CD8-positive, alpha-beta memory T cell (primary cell): ENCODE measurements around the gene KIAA0232. TPM values are rescaled to one million over a fixed set of nuclear protein-coding genes. Genes with fewer than 3 reads are reported as not detected.
A peak's percentile ranks its signal among the peaks of the same experiment; 100 is the strongest.

Experiments used
- CTCF ChIA-PET: fragments of 350-600 bp; sonication (Branson Sonifier 250); formaldehyde crosslinking; loops from one replicate; lab custom pipeline; 2021; ENCODE audit warnings: antibody characterized with exemption; lab: Charles Lee
- POLR2A ChIA-PET: fragments of 350-600 bp; sonication (Branson Sonifier 250); formaldehyde crosslinking; loops from one replicate; lab custom pipeline; 2021; ENCODE audit warnings: antibody characterized with exemption; lab: Charles Lee
- DNase-seq, 5 donors: peaks; one replicate each; pipeline versions ENCODE4 v3.0.0 to v3.0.0-alpha.2; 2020 to 2022; ENCODE audit warnings: mixed read lengths in 1 of 5
- H3K27ac ChIP-seq: one replicate; pipeline ENCODE4 v1.7.0; 2013; ENCODE audit warnings: low read depth, mild to moderate bottlenecking, low read length, moderate library complexity
- H3K27me3 ChIP-seq: 2 replicates; pipeline ENCODE4 v1.7.0; 2013; ENCODE audit warnings: low read length, mild to moderate bottlenecking; ENCODE audit not compliant: insufficient read depth, poor library complexity, severe bottlenecking
- H3K36me3 ChIP-seq: 2 replicates; pipeline ENCODE4 v1.7.0; 2013; ENCODE audit warnings: mild to moderate bottlenecking, low read length, moderate library complexity; ENCODE audit not compliant: insufficient read depth
- H3K4me1 ChIP-seq: 2 replicates; pipeline ENCODE4 v1.7.0; 2013; ENCODE audit warnings: mild to moderate bottlenecking, low read length, moderate library complexity; ENCODE audit not compliant: insufficient read depth
- H3K4me3 ChIP-seq: 2 replicates; pipeline ENCODE4 v1.7.0; 2013; ENCODE audit warnings: mild to moderate bottlenecking, low read length
- H3K9me3 ChIP-seq: 2 replicates; pipeline ENCODE4 v1.7.0; 2013; ENCODE audit warnings: mild to moderate bottlenecking, low read length
- H3K27ac Mint-ChIP-seq, 8 donors: one replicate each; pipeline ENCODE4 v1.8.0; 2020 to 2021; ENCODE audit warnings: mixed read lengths in 8 of 8, mild to moderate bottlenecking in 6 of 8, inconsistent platforms in 3 of 8, moderate library complexity in 3 of 8
- H3K27me3 Mint-ChIP-seq, 2 donors: one replicate each; pipeline ENCODE4 v1.8.0; 2020 to 2021; ENCODE audit warnings: mixed read lengths in 2 of 2, mild to moderate bottlenecking in 1 of 2, moderate library complexity in 1 of 2
- H3K36me3 Mint-ChIP-seq, 3 donors: one replicate each; pipeline ENCODE4 v1.8.0; 2020 to 2021; ENCODE audit warnings: mixed read lengths in 3 of 3, inconsistent platforms in 1 of 3, mild to moderate bottlenecking in 1 of 3
- H3K4me1 Mint-ChIP-seq, 3 donors: one replicate each; pipeline ENCODE4 v1.8.0; 2020 to 2021; ENCODE audit warnings: mixed read lengths in 3 of 3, inconsistent platforms in 1 of 3, mild to moderate bottlenecking in 1 of 3
- H3K4me3 Mint-ChIP-seq, 7 donors: one replicate each; pipeline ENCODE4 v1.8.0; 2020 to 2021; ENCODE audit warnings: mixed read lengths in 7 of 7, mild to moderate bottlenecking in 6 of 7, moderate library complexity in 4 of 7, inconsistent platforms in 2 of 7
- H3K9me3 Mint-ChIP-seq, 5 donors: one replicate each; pipeline ENCODE4 v1.8.0; 2020 to 2022; ENCODE audit warnings: mixed read lengths in 5 of 5, mild to moderate bottlenecking in 3 of 5, moderate library complexity in 2 of 5, inconsistent platforms in 1 of 5
- polyA plus RNA-seq: library from polyadenylated mRNA; unstranded; fragments of 300-500 nt; fragmentation: Illumina TruSeq; gene quantifications from one replicate; pipeline ENCODE4 v1.2.3, GENCODE V29; 2021
- total RNA-seq, 2 experiments: library from RNA; stranded (reverse); gene quantifications; one replicate each; pipeline ENCODE4 v1.2.3, GENCODE V29; 2021

KIAA0232 gene
- total and polyA plus RNA-seq, 3 experiments from 2014 or later = 13.6 to 16.4 (median 16.0) TPM

DNA sequence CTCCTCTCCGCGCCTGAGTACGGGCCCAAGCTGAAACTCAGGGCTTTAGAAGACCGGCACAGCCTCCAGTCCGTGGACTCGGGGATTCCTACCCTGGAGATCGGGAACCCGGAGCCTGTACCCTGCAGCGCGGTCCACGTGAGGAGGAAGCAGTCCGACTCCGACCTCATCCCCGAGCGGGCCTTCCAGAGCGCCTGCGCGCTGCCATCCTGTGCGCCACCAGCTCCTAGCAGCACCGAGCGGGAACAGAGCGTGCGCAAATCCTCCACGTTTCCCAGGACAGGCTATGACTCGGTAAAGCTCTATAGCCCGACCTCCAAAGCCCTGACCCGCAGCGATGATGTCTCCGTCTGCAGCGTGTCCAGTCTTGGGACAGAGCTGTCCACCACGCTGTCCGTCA is 141.0 kb downstream of the KIAA0232 start:
- Histone ChIP-seq H3K27me3 (no peaks in the 10 kb centered on the region), H3K36me3 (peaks cover 15% of the 10 kb centered on the region), H3K27ac (no peak overlapping the region), H3K9me3 (no peaks in the 10 kb centered on the region), H3K4me3 (no peak overlapping the region), H3K4me1 (peaks cover 56% of the 10 kb centered on the region)
- no peak for DNase-seq
- peaks cover 11 to 40% (median 12%) of the 10 kb centered on the region in 3 donors for H3K36me3 Mint-ChIP-seq
- no peaks in the 10 kb centered on the region for H3K27me3 Mint-ChIP-seq
- CTCF ChIA-PET = interaction anchor here (0.9 to 2.6 kb wide), 2 partner anchors 14 to 51 kb away, joined by 3 to 8 read pairs; partner anchors contain the start of gene TBC1D14
- H3K9me3 Mint-ChIP-seq = no peaks in the 10 kb centered on the region
- POLR2A ChIA-PET = no interaction called here
- H3K4me1 Mint-ChIP-seq = peaks cover 63 to 84% (median 78%) of the 10 kb centered on the region in 3 donors
- H3K27ac Mint-ChIP-seq = peak overlapping the region in 5 of 8 donors; percentile 38 to 90 (median 50)
- H3K4me3 Mint-ChIP-seq = no peak overlapping the region

DNA sequence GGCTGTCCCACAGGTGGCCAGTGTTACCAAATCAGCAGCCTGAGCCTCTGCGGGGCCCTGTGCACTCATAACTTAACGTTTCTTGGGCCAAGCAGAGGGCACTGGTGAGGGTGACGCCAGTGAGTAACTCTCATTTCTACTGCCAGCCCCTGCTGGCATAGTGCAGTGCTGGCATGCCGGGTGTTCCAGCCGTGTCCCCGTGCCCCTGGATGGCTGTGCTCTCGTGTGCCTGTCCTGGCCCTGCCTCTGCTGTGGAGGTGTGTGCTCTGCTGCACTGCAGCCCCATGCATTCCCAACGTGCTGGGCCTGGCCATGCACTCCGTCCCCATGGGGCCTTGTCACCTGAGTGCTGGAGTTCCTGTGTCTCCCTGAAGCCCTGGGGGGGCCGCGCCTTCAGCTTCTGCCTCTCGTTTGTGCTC is 141.8 kb downstream of the KIAA0232 start:
- peaks cover 56% of the 10 kb centered on the region for H3K4me1 ChIP-seq
- H3K4me3 ChIP-seq = no peak overlapping the region
- no peaks in the 10 kb centered on the region for H3K9me3 Mint-ChIP-seq
- peak overlapping the region in 3 of 8 donors; percentile 50 to 88 (median 72) for H3K27ac Mint-ChIP-seq
- H3K36me3 Mint-ChIP-seq = peaks cover 11 to 48% (median 12%) of the 10 kb centered on the region in 3 donors
- H3K36me3 ChIP-seq = peaks cover 15% of the 10 kb centered on the region
- H3K4me3 Mint-ChIP-seq = peak overlapping the region in 1 of 7 donors; percentile 68
- H3K27ac ChIP-seq = no peak overlapping the region
- ChIA-PET CTCF (no interaction called here), POLR2A (no interaction called here)
- peaks cover 66 to 84% (median 79%) of the 10 kb centered on the region in 3 donors for H3K4me1 Mint-ChIP-seq
- H3K9me3 ChIP-seq = no peaks in the 10 kb centered on the region
- H3K27me3 ChIP-seq = no peaks in the 10 kb centered on the region
- no peak for DNase-seq
- no peaks in the 10 kb centered on the region for H3K27me3 Mint-ChIP-seq

DNA sequence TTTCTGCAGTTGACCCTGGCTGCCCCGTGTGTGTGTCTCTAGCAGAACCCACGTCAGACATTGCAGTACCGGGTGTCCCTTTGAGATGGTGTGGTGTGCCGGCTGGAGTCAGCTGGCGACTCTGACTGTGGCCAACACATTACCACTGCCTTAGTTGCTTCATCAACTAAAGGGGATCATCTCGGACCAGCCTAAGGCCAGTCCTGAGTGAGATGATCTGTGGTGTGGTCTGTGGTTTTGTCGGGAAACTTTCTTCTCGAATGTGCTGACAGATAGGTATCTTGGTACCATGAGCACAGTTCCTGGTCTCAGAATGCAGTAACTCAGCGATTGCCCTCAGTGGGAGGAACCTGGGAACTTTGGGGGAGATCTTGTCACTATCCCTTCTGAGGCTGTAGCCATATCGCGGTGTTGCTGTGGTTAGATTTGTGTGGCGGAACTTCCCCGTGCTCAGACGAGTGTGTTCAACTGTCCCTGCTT is 142.9 kb downstream of the KIAA0232 start:
- H3K9me3 ChIP-seq = no peaks in the 10 kb centered on the region
- peaks cover 11 to 53% (median 12%) of the 10 kb centered on the region in 3 donors for H3K36me3 Mint-ChIP-seq
- H3K4me3 Mint-ChIP-seq = peak overlapping the region in 6 of 7 donors; percentile 5 to 79 (median 69)
- H3K4me1 Mint-ChIP-seq = peaks cover 70 to 87% (median 78%) of the 10 kb centered on the region in 3 donors
- H3K9me3 Mint-ChIP-seq = no peaks in the 10 kb centered on the region
- no peak for DNase-seq
- ChIA-PET CTCF (interaction anchor here (1.3 to 1.6 kb wide), 3 partner anchors 15 to 50 kb away, joined by 3 to 5 read pairs (median 3); no protein-coding TSS in a partner anchor), POLR2A (no interaction called here)
- no peak overlapping the region for H3K4me3 ChIP-seq
- H3K27me3 Mint-ChIP-seq = no peaks in the 10 kb centered on the region
- H3K4me1 ChIP-seq = peaks cover 53% of the 10 kb centered on the region
- peak overlapping the region; percentile 42 to 88 (median 82) for H3K27ac Mint-ChIP-seq
- no peaks in the 10 kb centered on the region for H3K27me3 ChIP-seq
- no peak overlapping the region for H3K27ac ChIP-seq
- H3K36me3 ChIP-seq = peaks cover 15% of the 10 kb centered on the region

DNA sequence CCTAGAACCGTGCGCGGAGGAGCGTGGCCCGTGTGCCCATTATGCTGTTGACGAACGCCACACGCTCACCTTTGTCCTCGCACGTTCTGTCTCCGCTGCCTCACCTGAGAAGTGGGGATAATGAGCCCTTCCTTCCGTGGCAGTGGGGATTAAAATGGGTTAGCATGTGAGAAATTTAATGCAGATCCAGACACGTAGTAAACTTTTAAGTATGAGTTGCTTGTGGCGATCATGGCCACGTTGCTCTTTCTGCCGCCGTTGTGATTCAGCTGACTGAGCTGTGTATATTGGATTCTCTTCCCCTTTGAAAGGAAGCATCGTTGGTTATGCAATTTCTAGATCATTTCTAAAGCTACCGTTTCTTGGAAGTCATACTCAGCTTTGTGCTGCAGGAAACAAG is 143.6 kb downstream of the KIAA0232 start:
- H3K9me3 ChIP-seq = no peaks in the 10 kb centered on the region
- peaks cover 48% of the 10 kb centered on the region for H3K4me1 ChIP-seq
- H3K36me3 ChIP-seq = peaks cover 15% of the 10 kb centered on the region
- Mint-ChIP-seq H3K4me3 (peak overlapping the region in 5 of 7 donors; percentile 40 to 77 (median 66)), H3K4me1 (peaks cover 65 to 81% (median 73%) of the 10 kb centered on the region in 3 donors), H3K9me3 (no peaks in the 10 kb centered on the region), H3K27ac (peak overlapping the region in 7 of 8 donors; percentile 63 to 93 (median 84)), H3K27me3 (no peaks in the 10 kb centered on the region), H3K36me3 (peaks cover 11 to 54% (median 12%) of the 10 kb centered on the region in 3 donors)
- H3K4me3 ChIP-seq = peak overlapping the region; percentile 40
- no peak overlapping the region for H3K27ac ChIP-seq
- no peak for DNase-seq
- ChIA-PET CTCF (interaction anchor here (0.9 to 1.6 kb wide), 4 partner anchors 7 to 51 kb away, joined by 3 to 5 read pairs (median 4); no protein-coding TSS in a partner anchor), POLR2A (no interaction called here)
- no peaks in the 10 kb centered on the region for H3K27me3 ChIP-seq

DNA sequence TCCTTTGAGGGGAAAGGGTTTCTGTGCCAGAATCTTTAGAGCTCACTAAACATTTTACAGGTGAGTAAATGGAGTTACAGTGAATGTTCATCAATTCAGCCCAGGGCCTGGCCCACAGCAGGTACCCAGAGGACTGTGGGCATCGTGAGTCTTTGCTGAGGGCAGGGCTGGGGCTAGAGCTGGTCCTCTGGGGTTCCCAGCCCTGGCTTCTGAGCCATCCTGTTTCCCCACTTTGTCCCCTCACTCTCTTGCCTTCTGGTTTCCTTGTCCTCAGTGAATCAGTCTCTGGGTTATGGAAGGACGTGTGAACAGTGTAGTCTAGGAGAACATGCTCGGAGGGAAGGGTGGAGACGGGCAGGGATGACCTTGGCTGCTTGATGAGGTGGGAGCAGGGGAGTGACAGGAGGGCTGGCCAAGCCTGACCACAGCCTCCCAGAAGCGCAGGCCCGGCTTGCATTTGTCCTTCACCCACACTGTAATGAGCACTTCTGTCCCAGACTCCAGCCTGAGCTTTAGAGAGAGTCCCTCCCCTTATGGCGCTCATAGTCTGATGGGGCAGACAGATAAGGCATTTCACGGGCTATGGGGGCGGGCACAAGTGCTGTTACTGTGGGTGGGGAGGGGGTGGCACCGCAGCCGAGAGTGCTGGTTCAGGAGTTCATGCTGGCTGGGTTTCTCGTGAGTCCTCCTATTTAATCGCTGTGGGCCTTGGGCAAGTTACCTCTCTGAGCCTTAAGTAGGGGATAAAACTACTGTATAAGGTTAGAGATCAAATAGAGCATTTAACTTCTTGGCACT is 144.4 kb downstream of the KIAA0232 start:
- H3K9me3 ChIP-seq = no peaks in the 10 kb centered on the region
- Mint-ChIP-seq H3K36me3 (peaks cover 15 to 62% (median 15%) of the 10 kb centered on the region in 3 donors), H3K4me3 (peak overlapping the region; percentile 14 to 83 (median 72)), H3K4me1 (peaks cover 67 to 86% (median 79%) of the 10 kb centered on the region in 3 donors), H3K9me3 (no peaks in the 10 kb centered on the region), H3K27me3 (no peaks in the 10 kb centered on the region), H3K27ac (peak overlapping the region; percentile 68 to 93 (median 85))
- H3K4me3 ChIP-seq = peak overlapping the region; percentile 40
- peak; percentile 33 to 65 (median 55) for DNase-seq
- CTCF ChIA-PET = interaction anchor here (0.9 to 1.7 kb wide), 7 partner anchors 8 to 264 kb away, joined by 3 to 5 read pairs (median 4); no protein-coding TSS in a partner anchor
- H3K27ac ChIP-seq = no peak overlapping the region
- POLR2A ChIA-PET = interaction anchor here (0.6 to 1.1 kb wide), 4 partner anchors 8 to 252 kb away, joined by 3 to 6 read pairs (median 4); no protein-coding TSS in a partner anchor
- no peaks in the 10 kb centered on the region for H3K27me3 ChIP-seq
- peaks cover 21% of the 10 kb centered on the region for H3K36me3 ChIP-seq
- peaks cover 48% of the 10 kb centered on the region for H3K4me1 ChIP-seq

DNA sequence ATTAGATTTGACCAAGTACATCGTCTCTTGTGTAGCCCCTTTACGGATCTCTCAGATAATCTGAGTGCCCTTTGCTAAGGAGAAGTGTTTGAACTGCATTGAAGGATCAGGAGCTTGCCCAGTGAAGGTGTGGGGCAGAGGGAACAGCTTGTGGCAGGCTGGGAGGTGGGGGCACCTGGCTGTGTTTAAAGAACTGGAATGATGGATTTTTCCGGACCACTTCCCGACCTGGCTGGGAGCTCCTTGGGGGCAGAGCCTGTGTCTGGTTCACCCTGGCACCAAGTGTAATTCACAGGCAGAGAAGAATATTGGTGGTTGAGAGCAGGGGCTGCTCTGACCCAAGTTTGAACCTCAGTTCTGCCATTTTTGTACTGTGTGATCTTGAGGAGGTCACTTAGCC is 145.6 kb downstream of the KIAA0232 start:
- Histone ChIP-seq H3K4me3 (no peak overlapping the region), H3K9me3 (no peaks in the 10 kb centered on the region), H3K4me1 (peaks cover 44% of the 10 kb centered on the region), H3K36me3 (peaks cover 21% of the 10 kb centered on the region), H3K27ac (no peak overlapping the region), H3K27me3 (no peaks in the 10 kb centered on the region)
- Mint-ChIP-seq H3K9me3 (no peaks in the 10 kb centered on the region), H3K36me3 (peaks cover 15 to 62% (median 15%) of the 10 kb centered on the region in 3 donors), H3K4me1 (peaks cover 60 to 80% (median 73%) of the 10 kb centered on the region in 3 donors), H3K27ac (peak overlapping the region in 3 of 8 donors; percentile 60 to 86 (median 77)), H3K4me3 (peak overlapping the region in 2 of 7 donors; percentile 28 to 44), H3K27me3 (no peaks in the 10 kb centered on the region)
- POLR2A ChIA-PET = no interaction called here
- CTCF ChIA-PET = interaction anchor here (1.1 to 1.7 kb wide), 2 partner anchors 28 to 36 kb away, joined by 3 to 4 read pairs; no protein-coding TSS in a partner anchor
- no peak for DNase-seq

DNA sequence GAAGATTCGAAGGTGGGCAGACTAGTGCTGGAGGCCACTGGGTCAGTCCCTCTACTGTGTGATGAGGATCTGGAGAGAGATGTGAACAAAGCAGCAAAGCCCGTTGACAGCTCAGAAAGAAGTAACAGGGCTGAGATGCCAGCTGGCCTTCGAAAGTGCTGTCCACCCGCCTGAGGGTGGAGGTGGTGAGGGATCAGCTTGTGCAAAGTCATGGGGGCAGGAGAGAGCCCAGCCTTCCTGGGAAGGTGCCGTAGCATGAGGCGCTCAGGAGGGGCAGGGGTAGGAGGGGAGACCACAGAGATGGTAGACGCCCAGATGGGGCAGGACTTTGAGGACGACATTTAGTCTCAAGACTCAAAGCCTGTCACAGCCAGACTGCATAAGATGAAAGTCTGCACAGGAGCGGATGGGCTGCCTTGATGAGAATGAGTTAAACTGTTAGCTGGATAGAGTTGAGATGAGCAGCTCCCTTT is 146.8 kb downstream of the KIAA0232 start:
- H3K27ac ChIP-seq = no peak overlapping the region
- H3K4me1 Mint-ChIP-seq = peaks cover 68 to 82% (median 77%) of the 10 kb centered on the region in 3 donors
- CTCF ChIA-PET = interaction anchor here (1.1 to 1.2 kb wide), 2 partner anchors 45 to 153 kb away, joined by 3 read pairs; no protein-coding TSS in a partner anchor
- no peaks in the 10 kb centered on the region for H3K27me3 ChIP-seq
- no peaks in the 10 kb centered on the region for H3K9me3 Mint-ChIP-seq
- no peaks in the 10 kb centered on the region for H3K27me3 Mint-ChIP-seq
- no peaks in the 10 kb centered on the region for H3K9me3 ChIP-seq
- H3K36me3 Mint-ChIP-seq = peaks cover 15 to 58% (median 24%) of the 10 kb centered on the region in 3 donors
- H3K36me3 ChIP-seq = peaks cover 9% of the 10 kb centered on the region
- H3K4me3 Mint-ChIP-seq = peak overlapping the region in 2 of 7 donors; percentile 1 to 3
- no peak overlapping the region for H3K4me3 ChIP-seq
- H3K27ac Mint-ChIP-seq = peak overlapping the region in 4 of 8 donors; percentile 32 to 77 (median 52)
- POLR2A ChIA-PET = no interaction called here
- peaks cover 44% of the 10 kb centered on the region for H3K4me1 ChIP-seq
- no peak for DNase-seq
